HG03521 (cell line): ENCODE data around the gene FBXW11.

Source experiments
- ATAC-seq: cut with Tn5 transposase; IDR thresholded peaks from one replicate; pipeline ENCODE4 v1.9.1; 2021; ENCODE audit warnings: mild to moderate bottlenecking, moderate library complexity; ENCODE audit not compliant: unreplicated experiment

FBXW11 gene

DNA sequence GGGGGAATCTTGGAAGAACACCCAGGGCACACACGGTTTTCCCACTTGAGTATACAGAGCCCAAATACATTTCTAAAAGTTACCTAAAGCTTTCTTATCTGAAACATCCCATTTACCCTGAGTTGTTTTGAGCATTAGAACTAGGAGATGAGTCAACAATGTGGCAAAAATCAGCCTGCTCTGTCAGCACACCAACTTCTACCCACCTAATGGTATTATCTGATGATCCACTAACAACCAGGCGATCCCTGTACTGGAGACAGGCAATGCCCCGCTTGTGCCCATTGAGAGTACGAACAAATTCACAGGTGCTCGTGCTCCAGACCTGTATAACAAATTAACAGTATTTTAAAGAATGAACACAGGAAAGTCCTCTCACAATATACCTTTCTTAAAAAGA, 133.8 kb downstream of the FBXW11 start:
- no peak for ATAC-seq

DNA sequence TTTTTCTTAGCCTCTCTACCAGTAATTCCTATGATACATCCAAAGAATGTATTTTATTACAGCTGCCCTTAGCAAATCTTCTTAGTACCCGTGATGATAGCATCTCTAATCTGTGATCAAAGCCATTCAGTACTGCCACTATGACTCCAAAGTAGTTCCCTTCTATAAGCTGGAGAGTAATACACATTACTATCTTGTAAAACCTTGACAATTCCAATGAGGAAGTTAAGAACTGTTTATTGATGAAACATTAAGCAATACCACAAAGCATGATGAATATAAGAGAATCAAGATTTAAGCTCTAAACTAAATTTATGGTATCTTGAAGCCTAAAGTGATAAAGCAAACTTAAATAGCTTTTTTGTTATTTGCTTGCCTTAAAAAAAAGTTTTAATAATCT, 134.7 kb downstream of the FBXW11 start:
- ATAC-seq, result no peak

DNA sequence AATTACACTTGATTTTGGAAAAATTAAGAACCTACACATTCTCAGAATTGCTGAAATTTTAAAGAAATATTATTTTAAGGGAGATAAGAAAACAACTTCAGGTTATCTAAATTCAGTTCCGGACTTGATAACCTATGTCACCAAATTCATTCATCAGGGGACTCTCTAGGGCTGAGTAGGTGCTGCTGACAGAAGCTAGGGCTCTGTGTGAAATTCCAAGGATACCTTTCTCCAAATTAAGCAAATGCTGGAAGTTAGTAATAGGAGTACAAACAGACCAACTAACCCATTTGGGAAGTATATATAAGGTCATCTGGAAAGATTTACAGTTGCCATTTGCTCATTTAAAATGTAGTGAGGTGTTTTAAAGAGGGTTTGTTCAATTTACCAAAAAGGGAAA, 136.5 kb downstream of the FBXW11 start:
- ATAC-seq, result no peak

DNA sequence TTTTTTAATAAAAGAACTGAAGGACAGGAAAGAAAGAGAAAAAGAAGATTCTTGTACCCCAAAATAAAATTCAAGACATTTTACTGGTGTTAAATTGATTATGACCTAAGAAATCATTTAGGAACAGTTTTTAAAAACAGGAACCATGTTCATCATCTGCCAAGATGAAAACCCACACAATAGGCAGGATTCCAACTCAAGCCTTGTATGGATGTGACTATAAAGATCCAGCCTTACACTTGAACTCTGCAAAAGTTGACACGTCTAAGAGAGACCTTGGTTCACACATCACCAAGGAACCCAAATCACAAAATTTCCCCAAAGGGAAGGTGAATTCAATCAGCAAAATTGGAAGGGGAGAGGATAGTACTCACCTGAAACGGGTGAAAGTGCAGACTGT, 138.2 kb downstream of the FBXW11 start:
- ATAC-seq, result no peak

DNA sequence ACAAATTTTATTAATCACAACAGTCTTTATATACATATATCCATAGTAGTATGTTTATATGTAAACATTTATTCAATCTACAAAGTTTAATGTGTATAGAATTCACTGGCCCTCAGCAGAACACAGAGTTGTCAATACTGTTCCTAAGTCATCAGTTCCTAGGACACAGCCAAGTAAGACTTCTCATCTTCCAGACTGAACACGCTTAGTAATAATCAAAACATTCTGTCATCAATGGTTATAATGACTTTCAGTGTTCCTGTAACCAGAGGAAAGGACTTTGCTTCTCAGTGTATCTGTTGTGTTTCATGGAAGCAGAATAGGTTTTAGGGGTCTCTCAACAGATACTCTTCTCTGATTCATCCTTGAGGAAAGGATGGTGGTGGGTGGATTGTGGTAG, 138.7 kb downstream of the FBXW11 start:
- no peak for ATAC-seq

DNA sequence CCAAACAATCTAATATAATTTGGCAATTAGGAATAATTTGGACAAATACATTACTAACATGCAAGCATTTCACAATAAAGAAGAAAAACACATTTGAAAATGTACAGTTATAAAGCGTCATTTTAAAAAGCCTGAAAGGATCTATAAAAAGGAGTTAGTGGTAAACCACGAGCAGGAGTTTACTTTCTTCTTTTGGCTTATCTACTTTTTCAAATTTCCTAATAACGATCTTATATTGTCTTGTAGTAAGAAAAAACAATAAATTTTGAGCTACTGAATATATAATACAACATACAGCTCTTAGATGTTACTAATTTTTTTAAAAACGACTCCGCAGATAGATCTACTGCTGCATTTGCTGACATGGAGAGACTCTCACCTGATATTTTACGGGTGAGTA, 141.0 kb downstream of the FBXW11 start:
- ATAC-seq, result no peak

- no peak for ATAC-seq
Observed at GRCh38 chr5:171863935-171864334, 142.5 kb downstream of the FBXW11 start.

GRCh38 chr5:171862624-171863023, 143.8 kb downstream of the FBXW11 start:
- ATAC-seq, result no peak

DNA sequence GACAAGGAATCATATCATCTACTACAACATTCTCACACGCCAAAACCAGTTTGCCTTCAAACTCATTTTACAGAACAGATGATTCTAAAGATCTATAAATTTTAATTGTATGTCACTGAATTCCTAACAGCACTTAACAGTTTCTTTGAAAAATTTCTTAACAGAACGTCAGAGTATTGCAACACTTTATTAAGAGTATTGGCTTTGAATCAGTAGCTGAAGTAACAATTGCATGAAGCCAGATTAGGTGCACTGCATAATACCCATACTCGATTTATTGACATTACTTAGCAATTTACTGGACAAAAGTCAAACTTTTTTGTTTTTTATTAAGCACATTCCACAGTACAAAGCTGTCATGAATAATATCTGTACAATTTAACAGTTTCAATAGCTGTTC, 145.1 kb downstream of the FBXW11 start:
- no peak for ATAC-seq

- no peak for ATAC-seq
Observed at GRCh38 chr5:171858303-171858702, 148.1 kb downstream of the FBXW11 start.

DNA sequence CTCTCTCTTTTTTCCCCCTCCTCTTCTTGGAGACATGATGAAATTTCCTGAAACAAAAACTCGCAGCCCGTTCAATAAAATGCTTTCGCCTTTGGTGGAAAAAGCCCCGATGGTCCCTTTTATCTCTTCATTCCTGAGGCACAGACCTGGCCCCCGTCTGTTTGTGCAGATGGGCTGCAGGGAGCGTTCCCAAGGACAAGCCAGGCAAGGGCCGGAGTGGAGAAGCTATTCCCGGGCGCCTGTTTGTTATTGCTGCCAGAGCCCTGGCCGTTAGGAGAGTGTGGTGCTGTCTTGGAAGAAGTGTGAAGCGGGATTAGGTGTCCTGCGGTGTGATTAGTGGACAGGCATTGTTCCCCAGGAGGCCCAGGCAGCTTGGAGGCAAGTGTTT, 149.0 kb downstream of the FBXW11 start:
- no peak for ATAC-seq

- no peak for ATAC-seq
Observed at GRCh38 chr5:171855798-171856763, 150.4 kb downstream of the FBXW11 start.

GRCh38 chr5:171855265-171855664, 151.2 kb downstream of the FBXW11 start:
- ATAC-seq, result no peak

GRCh38 chr5:171852255-171852681, 154.2 kb downstream of the FBXW11 start:
- no peak for ATAC-seq

GRCh38 chr5:171851251-171851650, 155.2 kb downstream of the FBXW11 start:
- no peak for ATAC-seq

GRCh38 chr5:171850324-171850947, 156.0 kb downstream of the FBXW11 start:
- no peak for ATAC-seq

DNA sequence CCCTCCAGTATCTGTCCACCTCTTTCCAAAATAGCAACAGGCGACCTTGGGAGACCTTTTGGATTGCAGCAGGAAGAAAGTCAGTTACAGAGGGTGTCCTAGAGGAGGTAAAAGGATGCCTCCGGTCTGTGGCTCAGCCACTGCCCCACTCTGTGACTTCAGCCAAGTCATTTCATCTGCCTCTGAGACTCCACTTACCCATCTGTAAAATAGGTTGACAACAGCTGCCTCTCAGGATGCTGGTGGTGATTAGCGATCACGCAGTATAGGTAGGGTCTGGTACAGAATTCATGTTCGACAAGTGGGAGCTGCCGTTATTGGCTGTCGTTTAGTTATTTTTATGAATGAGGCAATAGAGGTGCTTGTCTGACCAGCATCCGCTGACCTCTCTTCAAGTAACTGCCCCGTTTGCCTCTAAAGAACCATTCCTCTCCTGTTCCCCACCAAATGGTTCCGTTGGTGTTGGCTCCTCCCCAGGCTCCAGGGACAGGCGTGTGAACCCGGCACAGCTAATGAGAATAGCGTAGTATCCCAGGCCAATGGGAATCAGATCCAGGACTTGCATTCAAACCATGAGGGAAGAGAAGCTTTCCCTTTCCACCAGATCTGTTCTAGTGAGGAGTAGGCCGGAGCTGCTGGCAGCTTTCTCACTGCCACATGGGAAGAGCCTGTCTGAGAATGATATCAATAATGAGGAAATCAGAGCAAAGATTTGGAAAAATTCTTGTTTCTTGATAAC, 156.7 kb downstream of the FBXW11 start:
- ATAC-seq, result no peak

GRCh38 chr5:171848911-171849520, 157.4 kb downstream of the FBXW11 start:
- ATAC-seq, result no peak

DNA sequence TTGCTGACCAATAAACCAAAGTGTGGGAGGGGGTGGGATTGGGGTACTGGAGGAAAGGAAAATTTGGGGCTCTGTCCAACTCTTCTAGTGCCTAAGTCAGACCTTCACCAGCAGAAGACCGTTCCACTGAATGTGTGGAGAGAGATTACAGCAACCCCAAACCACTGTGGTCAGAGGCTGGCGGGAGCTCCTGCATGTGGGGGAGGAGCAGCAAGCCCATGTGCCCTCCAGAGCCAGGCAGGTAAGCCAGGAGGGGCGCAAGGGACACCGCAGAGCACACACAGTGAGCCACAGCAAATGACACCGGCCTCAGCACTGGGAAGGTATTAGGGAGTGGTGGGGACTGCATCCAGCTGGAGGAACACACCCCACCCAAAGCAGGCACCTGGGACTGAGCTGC, 158.0 kb downstream of the FBXW11 start:
- no peak for ATAC-seq

DNA sequence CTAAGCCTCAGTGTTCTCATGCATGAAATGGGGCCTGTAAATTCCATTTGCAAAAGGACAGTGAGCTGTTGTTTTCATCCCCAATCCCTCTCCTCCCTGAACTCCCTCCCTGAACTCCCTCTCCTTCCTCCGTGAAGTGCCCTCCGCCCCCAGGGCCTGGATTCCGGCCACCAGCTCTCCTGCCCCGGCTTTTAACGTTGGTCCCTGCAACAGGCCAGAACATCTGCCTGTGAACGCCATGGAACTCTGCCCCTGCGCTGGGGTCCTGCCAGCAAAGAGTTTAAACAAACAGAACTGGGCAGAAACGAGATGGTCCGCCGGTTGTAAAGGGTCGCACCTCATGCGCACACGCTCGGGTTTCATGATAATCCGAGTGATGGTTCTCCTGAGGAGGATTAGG, 158.4 kb downstream of the FBXW11 start:
- ATAC-seq, result no peak

- no peak for ATAC-seq
Observed at GRCh38 chr5:171847026-171847425, 159.4 kb downstream of the FBXW11 start.
